Ishikawa (cell line): ENCODE data around the gene RNLS.

Experiments
- CEBPB ChIP-seq: IDR thresholded peaks from 2 replicates; pipeline ENCODE4 v1.6.1; 2012
- EGR1 ChIP-seq: IDR thresholded peaks from 2 replicates; pipeline ENCODE4 v1.6.1; 2012
- EP300 ChIP-seq: IDR thresholded peaks from 2 replicates; pipeline ENCODE4 v1.6.1; 2012; ENCODE audit warnings: borderline replicate concordance
- NFIC ChIP-seq: IDR thresholded peaks from 2 replicates; pipeline ENCODE4 v1.6.1; 2012
- RAD21 ChIP-seq: IDR thresholded peaks from 2 replicates; pipeline ENCODE4 v1.6.1; 2012; ENCODE audit warnings: low read depth
- REST ChIP-seq: IDR thresholded peaks from 2 replicates; pipeline ENCODE4 v1.6.1; 2012; ENCODE audit warnings: low read depth, mild to moderate bottlenecking
- USF1 ChIP-seq: IDR thresholded peaks from 2 replicates; pipeline ENCODE4 v1.6.1; 2012
- YY1 ChIP-seq: IDR thresholded peaks from 2 replicates; pipeline ENCODE4 v1.6.1; 2012; ENCODE audit warnings: low read depth
- TF ChIP-seq, protein P1 (sequence below): IDR thresholded peaks from 2 replicates; pipeline ENCODE4 v1.6.1; 2012

GRCh38 chr10:88342733-88343310, 240.3 kb downstream of the RNLS start:
- TF ChIP-seq REST (no peak), CEBPB (no peak), NFIC (no peak), YY1 (no peak), EP300 (no peak), USF1 (no peak), EGR1 (no peak), RAD21 (no peak)
- TF ChIP-seq, protein P1, sequence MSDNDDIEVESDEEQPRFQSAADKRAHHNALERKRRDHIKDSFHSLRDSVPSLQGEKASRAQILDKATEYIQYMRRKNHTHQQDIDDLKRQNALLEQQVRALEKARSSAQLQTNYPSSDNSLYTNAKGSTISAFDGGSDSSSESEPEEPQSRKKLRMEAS: no peak
